ENCODE measurements around the gene IGFBP6. TPM values are rescaled to one million over a fixed set of nuclear protein-coding genes. Genes with fewer than 3 reads are reported as not detected.

Gene IGFBP6
- total RNA-seq, 1 experiment from 2014 or later = 4.2 TPM

DNA sequence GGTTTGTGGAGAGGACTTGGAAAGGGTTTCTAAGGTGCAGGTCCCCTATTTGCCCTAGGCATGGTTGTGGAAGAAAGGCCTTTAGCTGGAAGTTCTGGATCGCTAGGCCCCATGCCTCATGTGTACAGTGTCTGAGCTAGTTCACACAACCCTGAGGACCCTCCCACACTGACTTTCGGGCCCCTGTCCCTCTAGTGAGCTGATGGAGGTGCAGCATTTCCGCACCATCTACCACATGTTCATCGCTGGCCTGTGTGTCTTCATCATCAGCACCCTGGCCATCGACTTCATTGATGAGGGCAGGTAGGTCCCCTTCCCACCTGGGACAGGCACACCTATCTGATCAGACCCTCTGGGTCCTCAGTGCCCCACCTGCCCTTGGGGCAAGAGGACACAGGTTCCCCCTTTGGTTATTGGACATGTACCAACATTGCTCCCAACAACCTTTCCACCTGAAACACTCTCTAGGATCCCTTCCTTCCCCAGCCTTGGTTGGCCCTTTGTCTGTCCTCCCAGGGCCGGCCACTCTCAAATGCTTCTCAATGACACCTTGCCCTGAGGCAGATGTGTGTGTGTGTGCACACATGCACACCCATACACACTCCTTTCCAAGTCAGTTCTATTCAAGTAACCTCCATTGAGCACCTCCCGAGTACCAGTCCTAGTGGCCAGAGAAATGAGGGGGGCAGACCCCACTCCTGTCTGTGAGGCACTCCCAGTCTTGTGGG is 8.4 kb downstream of the IGFBP6 start:
- H3K23me2 ChIP-seq (ENCODE audit: insufficient read length, low read depth, low read length, poor library complexity, severe bottlenecking) = no peaks in the 10 kb centered on the region
- no peaks in the 10 kb centered on the region for H3K27me3 ChIP-seq (ENCODE audit: insufficient read depth, low read length)
- TF ChIP-seq, protein P1, sequence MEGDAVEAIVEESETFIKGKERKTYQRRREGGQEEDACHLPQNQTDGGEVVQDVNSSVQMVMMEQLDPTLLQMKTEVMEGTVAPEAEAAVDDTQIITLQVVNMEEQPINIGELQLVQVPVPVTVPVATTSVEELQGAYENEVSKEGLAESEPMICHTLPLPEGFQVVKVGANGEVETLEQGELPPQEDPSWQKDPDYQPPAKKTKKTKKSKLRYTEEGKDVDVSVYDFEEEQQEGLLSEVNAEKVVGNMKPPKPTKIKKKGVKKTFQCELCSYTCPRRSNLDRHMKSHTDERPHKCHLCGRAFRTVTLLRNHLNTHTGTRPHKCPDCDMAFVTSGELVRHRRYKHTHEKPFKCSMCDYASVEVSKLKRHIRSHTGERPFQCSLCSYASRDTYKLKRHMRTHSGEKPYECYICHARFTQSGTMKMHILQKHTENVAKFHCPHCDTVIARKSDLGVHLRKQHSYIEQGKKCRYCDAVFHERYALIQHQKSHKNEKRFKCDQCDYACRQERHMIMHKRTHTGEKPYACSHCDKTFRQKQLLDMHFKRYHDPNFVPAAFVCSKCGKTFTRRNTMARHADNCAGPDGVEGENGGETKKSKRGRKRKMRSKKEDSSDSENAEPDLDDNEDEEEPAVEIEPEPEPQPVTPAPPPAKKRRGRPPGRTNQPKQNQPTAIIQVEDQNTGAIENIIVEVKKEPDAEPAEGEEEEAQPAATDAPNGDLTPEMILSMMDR (conservative IDR thresholded peaks at IDR 0.05) = no peak
- no peak overlapping the region for H3K56ac ChIP-seq (ENCODE audit: insufficient read length, low read depth, low read length)
- Mint-ChIP-seq H3K4me3 (no peak overlapping the region; a peak in 1 of 5 replicates), H3K9me3 (peaks cover 4 to 8% of the 10 kb centered on the region in 2 experiments; a peak in 4 of 5 replicates), H3K36me3 (ENCODE audit: insufficient read depth in 1 of 3, low read depth in 3 of 3) (peaks cover 0 to 4% (median 2%) of the 10 kb centered on the region in 3 experiments; a peak in 2 of 7 replicates), H3K27ac (no peak overlapping the region; a peak in 1 of 7 replicates), H3K4me1 (peaks cover 8 to 16% of the 10 kb centered on the region in 2 experiments), H3K27me3 (ENCODE audit: low read depth) (peaks cover 24% of the 10 kb centered on the region)
- H2AK5ac ChIP-seq (ENCODE audit: insufficient read length, low read length) = no peak overlapping the region
- H4K5ac ChIP-seq (ENCODE audit: insufficient read length, low read depth, low read length) = no peak overlapping the region
- H4K91ac ChIP-seq (ENCODE audit: insufficient read length, low read depth, low read length) = no peak overlapping the region
- peak overlapping the region; percentile 12; the same call in 1 of the 2 replicates for H2BK15ac ChIP-seq (ENCODE audit: low read depth, low read length)
- H3K23ac ChIP-seq (ENCODE audit: insufficient read length, low read depth, low read length) = no peak overlapping the region
- no peak overlapping the region for H3K4ac ChIP-seq (ENCODE audit: low read depth, low read length)
- H2BK12ac ChIP-seq (ENCODE audit: insufficient read length, low read depth, low read length) = no peak overlapping the region
- no peak overlapping the region for H2BK20ac ChIP-seq (ENCODE audit: low read depth, low read length, poor library complexity, severe bottlenecking)
- H3K79me2 ChIP-seq (ENCODE audit: insufficient read depth, low read length) = no peaks in the 10 kb centered on the region
- H3T11ph ChIP-seq (ENCODE audit: low read length) = no peak overlapping the region
- H3K4me2 ChIP-seq (ENCODE audit: insufficient read depth, insufficient read length, low read length) = no peak overlapping the region
- no peaks in the 10 kb centered on the region for H3K79me1 ChIP-seq (ENCODE audit: insufficient read depth, low read depth, low read length, poor library complexity, severe bottlenecking)
- no peak overlapping the region; the same call in 1 of the 2 replicates for H3K14ac ChIP-seq (ENCODE audit: insufficient read depth, low read length)
- no peaks in the 10 kb centered on the region for H4K20me1 ChIP-seq (ENCODE audit: control insufficient read depth, insufficient read depth, insufficient read length)
- no peak overlapping the region for H2BK120ac ChIP-seq (ENCODE audit: low read depth, low read length, poor library complexity, severe bottlenecking)
- no peak for DNase-seq
- H3K9ac ChIP-seq (ENCODE audit: extremely low read depth, insufficient read length, low read length) = no peak overlapping the region
- H3K9me3 ChIP-seq (ENCODE audit: control insufficient read depth, low read depth, low read length) = no peaks in the 10 kb centered on the region
- no peak overlapping the region for H2AFZ ChIP-seq (ENCODE audit: low read length)
- no peak overlapping the region for H3K18ac ChIP-seq (ENCODE audit: insufficient read length, low read depth, low read length)
- H3K4me1 ChIP-seq (ENCODE audit: insufficient read depth, low read length) = peaks cover 2% of the 10 kb centered on the region; the same call in 1 of the 2 replicates
- WGBS (ENCODE audit: extremely low coverage, insufficient read length, low lambda C conversion rate) = no CpG with 5 or more reads among the region's 7 CpGs
- no peak overlapping the region for H2BK5ac ChIP-seq (ENCODE audit: insufficient read length, low read length)
- H3K27ac ChIP-seq (ENCODE audit: insufficient read length, low read depth, low read length) = no peak overlapping the region
- no peak overlapping the region for H4K8ac ChIP-seq (replicated peaks; ENCODE audit: insufficient read length, low read depth, low read length)
